Measurements from ENCODE around the gene TPR. TPM values are rescaled to one million over a fixed set of nuclear protein-coding genes. Genes with fewer than 3 reads are reported as not detected.

TPR gene
- total RNA-seq, 1 experiment from 2014 or later = 157 TPM

GRCh38 chr1:186275822-186276221 is 99.2 kb downstream of the TPR start:
- Mint-ChIP-seq H3K9me3 (ENCODE audit: low read depth, unreplicated experiment) (no peaks in the 10 kb centered on the region), H3K27ac (ENCODE audit: unreplicated experiment) (no peak overlapping the region), H3K27me3 (ENCODE audit: unreplicated experiment) (no peaks in the 10 kb centered on the region), H3K4me3 (ENCODE audit: low read depth, unreplicated experiment) (no peak overlapping the region), H3K36me3 (ENCODE audit: insufficient read depth, unreplicated experiment) (no peaks in the 10 kb centered on the region), H3K4me1 (ENCODE audit: low read depth, unreplicated experiment) (no peaks in the 10 kb centered on the region)
- CTCF ChIA-PET = interaction anchor here (0.6 kb wide), 1 partner anchor 493 kb away, joined by 3 read pairs; no protein-coding TSS in a partner anchor
- BruUV-seq (replicated peaks) = no TSS peak
- TF ChIP-seq, protein P1, sequence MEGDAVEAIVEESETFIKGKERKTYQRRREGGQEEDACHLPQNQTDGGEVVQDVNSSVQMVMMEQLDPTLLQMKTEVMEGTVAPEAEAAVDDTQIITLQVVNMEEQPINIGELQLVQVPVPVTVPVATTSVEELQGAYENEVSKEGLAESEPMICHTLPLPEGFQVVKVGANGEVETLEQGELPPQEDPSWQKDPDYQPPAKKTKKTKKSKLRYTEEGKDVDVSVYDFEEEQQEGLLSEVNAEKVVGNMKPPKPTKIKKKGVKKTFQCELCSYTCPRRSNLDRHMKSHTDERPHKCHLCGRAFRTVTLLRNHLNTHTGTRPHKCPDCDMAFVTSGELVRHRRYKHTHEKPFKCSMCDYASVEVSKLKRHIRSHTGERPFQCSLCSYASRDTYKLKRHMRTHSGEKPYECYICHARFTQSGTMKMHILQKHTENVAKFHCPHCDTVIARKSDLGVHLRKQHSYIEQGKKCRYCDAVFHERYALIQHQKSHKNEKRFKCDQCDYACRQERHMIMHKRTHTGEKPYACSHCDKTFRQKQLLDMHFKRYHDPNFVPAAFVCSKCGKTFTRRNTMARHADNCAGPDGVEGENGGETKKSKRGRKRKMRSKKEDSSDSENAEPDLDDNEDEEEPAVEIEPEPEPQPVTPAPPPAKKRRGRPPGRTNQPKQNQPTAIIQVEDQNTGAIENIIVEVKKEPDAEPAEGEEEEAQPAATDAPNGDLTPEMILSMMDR (IDR thresholded peaks at IDR 0.05; ENCODE audit: unreplicated experiment) = no peak
- no peak for DNase-seq
- intact Hi-C loops (cut with micrococcal nuclease; ENCODE audit: unreplicated experiment) = no loop called here

DNA sequence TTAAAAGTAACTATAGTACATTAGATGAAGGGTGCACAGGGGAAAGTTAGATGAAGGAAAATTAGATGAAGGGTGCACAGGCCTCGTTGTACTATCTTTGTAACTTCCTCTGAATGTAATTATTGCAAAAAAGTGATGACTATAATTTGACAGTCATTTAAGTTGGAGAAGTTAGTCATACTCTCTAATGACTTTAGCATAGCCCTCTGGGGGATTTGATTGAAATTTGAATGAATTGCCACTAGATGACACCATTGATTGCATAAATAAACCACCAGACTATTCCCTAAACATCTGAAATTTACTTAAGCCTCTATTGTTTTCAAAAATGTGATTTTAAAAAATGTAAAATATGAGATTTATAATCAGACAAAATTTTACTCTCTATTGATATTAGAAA is 102.6 kb downstream of the TPR start:
- Mint-ChIP-seq H3K36me3 (ENCODE audit: insufficient read depth, unreplicated experiment) (no peaks in the 10 kb centered on the region), H3K4me1 (ENCODE audit: low read depth, unreplicated experiment) (no peaks in the 10 kb centered on the region), H3K27me3 (ENCODE audit: unreplicated experiment) (no peaks in the 10 kb centered on the region), H3K27ac (ENCODE audit: unreplicated experiment) (no peak overlapping the region), H3K9me3 (ENCODE audit: low read depth, unreplicated experiment) (no peaks in the 10 kb centered on the region), H3K4me3 (ENCODE audit: low read depth, unreplicated experiment) (no peak overlapping the region)
- DNase-seq = no peak
- intact Hi-C loops (cut with micrococcal nuclease; ENCODE audit: unreplicated experiment) = no loop called here
- no TSS peak for BruUV-seq (replicated peaks)
- CTCF ChIA-PET = no interaction called here
- TF ChIP-seq, protein P1 (IDR thresholded peaks at IDR 0.05; ENCODE audit: unreplicated experiment) = no peak

DNA sequence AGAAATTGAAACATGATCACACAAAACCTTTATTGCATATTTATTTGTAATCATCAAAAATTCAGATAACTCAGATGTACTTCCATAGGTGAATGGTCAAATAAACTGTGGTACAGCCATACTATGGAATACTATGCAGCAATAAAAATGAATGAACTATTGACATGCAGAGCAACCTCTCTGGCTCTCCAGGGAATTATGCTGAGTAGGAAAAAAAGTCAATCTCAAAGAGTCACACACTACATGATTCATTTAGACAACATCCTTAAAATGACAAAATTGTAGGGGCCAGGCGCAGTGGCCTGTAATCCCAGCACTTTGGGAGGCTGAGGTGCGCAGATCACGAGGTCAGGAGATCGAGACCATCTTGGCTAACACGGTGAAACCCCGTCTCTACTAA is 104.0 kb downstream of the TPR start:
- H3K27me3 Mint-ChIP-seq (ENCODE audit: unreplicated experiment) = no peaks in the 10 kb centered on the region
- no peak overlapping the region for H3K4me3 Mint-ChIP-seq (ENCODE audit: low read depth, unreplicated experiment)
- TF ChIP-seq, protein P1 (IDR thresholded peaks at IDR 0.05; ENCODE audit: unreplicated experiment) = no peak
- H3K9me3 Mint-ChIP-seq (ENCODE audit: low read depth, unreplicated experiment) = no peaks in the 10 kb centered on the region
- no peak for DNase-seq
- CTCF ChIA-PET = no interaction called here
- no peaks in the 10 kb centered on the region for H3K4me1 Mint-ChIP-seq (ENCODE audit: low read depth, unreplicated experiment)
- H3K27ac Mint-ChIP-seq (ENCODE audit: unreplicated experiment) = no peak overlapping the region
- intact Hi-C loops (cut with micrococcal nuclease; ENCODE audit: unreplicated experiment) = no loop called here
- no TSS peak for BruUV-seq (replicated peaks)
- H3K36me3 Mint-ChIP-seq (ENCODE audit: insufficient read depth, unreplicated experiment) = no peaks in the 10 kb centered on the region

Other genes with a start within 250 kb of the TPR start
- gene PRG4, start 79.0 kb downstream of the TPR start, total RNA-seq (2022) = 0.12 TPM in 1 of 2 replicates, not detected in the other
- 29.6 and 30.4 TPM in 2 replicates for gene ODR4, start 585 bp upstream of the TPR start, total RNA-seq (2022)
- gene PDC, start 85.9 kb upstream of the TPR start, total RNA-seq (2022) = not detected in 2 replicates

Measured in Calu3 (cell line).